Anterior cingulate cortex (tissue), 58 donors: ENCODE results near the gene FLT3.
"Not testable (repeated sequence)": the region's sequence is repeated elsewhere in the genome, so short reads cannot be mapped to it uniquely, and the experiment has no call there.

Experiments
- DNase-seq, 58 donors: peaks; one replicate each; lab custom pipeline; 2025; lab: John Stamatoyannopoulos, UW

FLT3 gene

GRCh38 chr13:28012383-28012782 is 88.0 kb downstream of the FLT3 start:
- DNase-seq: no peak

GRCh38 chr13:28010046-28010445 is 90.3 kb downstream of the FLT3 start:
- DNase-seq: no peak

GRCh38 chr13:28005016-28005415 is 95.4 kb downstream of the FLT3 start:
- DNase-seq: not testable (repeated sequence)

GRCh38 chr13:28002886-28003698 is 97.3 kb downstream of the FLT3 start:
- DNase-seq: no peak

- DNase-seq: no peak
Observed at GRCh38 chr13:28001837-28002473, 98.4 kb downstream of the FLT3 start.

- peak in 3 of 58 donors; percentile 3 to 30 (median 7) for DNase-seq
Observed at GRCh38 chr13:28001049-28001448, 99.3 kb downstream of the FLT3 start.

GRCh38 chr13:28000567-28000966 is 99.8 kb downstream of the FLT3 start:
- DNase-seq: peak in 2 of 58 donors; percentile 19 to 30

GRCh38 chr13:27997904-27998522 is 102.4 kb downstream of the FLT3 start:
- DNase-seq: peak in 1 of 58 donors; percentile 3

GRCh38 chr13:27991881-27992280 is 108.5 kb downstream of the FLT3 start:
- no peak for DNase-seq

- DNase-seq: no peak
Observed at GRCh38 chr13:27988520-27988919, 111.9 kb downstream of the FLT3 start, which contains the start of gene URAD. TSS of gene URAD (minus strand) at chr13:27988693. CDS start at chr13:27988637, 56 bp downstream.

- no peak for DNase-seq
Observed at GRCh38 chr13:27985600-27985999, 114.8 kb downstream of the FLT3 start.

GRCh38 chr13:27982361-27982760 is 118.0 kb downstream of the FLT3 start:
- no peak for DNase-seq

GRCh38 chr13:27981006-27981708 is 119.2 kb downstream of the FLT3 start:
- no peak for DNase-seq

GRCh38 chr13:27980280-27980998 is 119.9 kb downstream of the FLT3 start:
- no peak for DNase-seq

- DNase-seq: no peak
Observed at GRCh38 chr13:27979765-27980279, 120.6 kb downstream of the FLT3 start.

- DNase-seq: no peak
Observed at GRCh38 chr13:27979001-27979643, 121.3 kb downstream of the FLT3 start.

GRCh38 chr13:27978301-27978968 is 121.9 kb downstream of the FLT3 start:
- no peak for DNase-seq

GRCh38 chr13:27977476-27978300 is 122.7 kb downstream of the FLT3 start:
- no peak for DNase-seq
